Tibial artery (tissue), 4 donors: Measurements from ENCODE around the gene SYN1.
"Not testable (repeated sequence)": the region's sequence is repeated elsewhere in the genome, so short reads cannot be mapped to it uniquely, and the experiment has no call there.

Experiments used
- DNase-seq, 2 donors: peaks; one replicate each; pipeline ENCODE4 v3.0.0-alpha.2; 2019
- H3K27ac ChIP-seq, 2 donors: fragments of 200-600 bp; sonication (generic) in 1 of 2; 1 replicate in 1 of 2; 2 replicates in 1 of 2; pipeline ENCODE4 v1.5.1; 2018 to 2019; ENCODE audit warnings: mild to moderate bottlenecking in 1 of 2
- H3K27me3 ChIP-seq, 2 donors: fragments of 200-600 bp; sonication (generic) in 1 of 2; one replicate each; pipeline versions ENCODE4 v1.5.1 to v1.6.0; 2016 to 2019
- H3K36me3 ChIP-seq, 3 donors: fragments of 200-600 bp; sonication (generic) in 2 of 3; one replicate each; pipeline ENCODE4 v1.5.1; 2016 to 2019; ENCODE audit warnings: mild to moderate bottlenecking in 2 of 3
- H3K4me1 ChIP-seq, 4 donors: fragments of 200-600 bp; sonication (generic) in 2 of 4; 1 replicate in 3 of 4; 2 replicates in 1 of 4; pipeline ENCODE4 v1.5.1; 2016 to 2019
- H3K4me3 ChIP-seq, 2 donors: fragments of 200-600 bp; sonication (generic) in 1 of 2; 1 replicate in 1 of 2; 2 replicates in 1 of 2; pipeline ENCODE4 v1.5.1; 2018 to 2019; ENCODE audit warnings: mild to moderate bottlenecking in 2 of 2
- H3K9me3 ChIP-seq, 3 donors: fragments of 200-600 bp; sonication (generic) in 1 of 3; one replicate each; pipeline ENCODE4 v1.5.1; 2016 to 2019
- CTCF ChIP-seq, 2 experiments: fragments of 200-600 bp in 1 of 2; fragments of 450-650 bp in 1 of 2; IDR thresholded peaks; one replicate each; pipeline ENCODE4 v1.5.1; 2017 to 2019; ENCODE audit warnings: antibody characterized with exemption in 2 of 2, mild to moderate bottlenecking in 1 of 2, moderate library complexity in 1 of 2
- intact Hi-C: fragments of 100-400 bp; cut with DNase I; formaldehyde crosslinking; loops from one replicate; pipeline ENCODE4 v1.15.0; 2023; ENCODE audit warnings: low total_unique reads

SYN1 gene

GRCh38 chrX:47607091-47607490 is 12.6 kb downstream of the SYN1 start:
- intact Hi-C loops: no loop called here
- no peaks in the 10 kb centered on the region for H3K4me1 ChIP-seq
- H3K9me3 ChIP-seq: no peaks in the 10 kb centered on the region
- no peaks in the 10 kb centered on the region for H3K36me3 ChIP-seq
- no peak for DNase-seq
- no peak overlapping the region for H3K4me3 ChIP-seq
- no peaks in the 10 kb centered on the region for H3K27me3 ChIP-seq
- no peak overlapping the region for H3K27ac ChIP-seq
- no peak for TF ChIP-seq CTCF (IDR thresholded peaks at IDR 0.05)

GRCh38 chrX:47605024-47605423 is 14.6 kb downstream of the SYN1 start:
- Histone ChIP-seq H3K27me3 (no peaks in the 10 kb centered on the region), H3K9me3 (peaks cover 0 to 14% (median 4%) of the 10 kb centered on the region in 3 donors), H3K36me3 (no peaks in the 10 kb centered on the region), H3K27ac (no peak overlapping the region), H3K4me1 (no peaks in the 10 kb centered on the region), H3K4me3 (no peak overlapping the region)
- intact Hi-C loops: no loop called here
- no peak for TF ChIP-seq CTCF (IDR thresholded peaks at IDR 0.05)
- DNase-seq: no peak

GRCh38 chrX:47603125-47603524 is 16.5 kb downstream of the SYN1 start:
- H3K27me3 ChIP-seq, H3K36me3 ChIP-seq, H3K4me3 ChIP-seq, DNase-seq, H3K4me1 ChIP-seq, H3K27ac ChIP-seq, intact Hi-C loops: not testable (repeated sequence)
- H3K9me3 ChIP-seq: peaks cover 0 to 20% (median 11%) of the 10 kb centered on the region in 3 donors

- TF ChIP-seq CTCF (IDR thresholded peaks at IDR 0.05): no peak
- intact Hi-C loops: no loop called here
- Histone ChIP-seq H3K27ac (no peak overlapping the region), H3K4me1 (peaks cover 0 to 13% (median 3%) of the 10 kb centered on the region in 4 donors), H3K4me3 (no peak overlapping the region), H3K9me3 (peaks cover 0 to 32% (median 28%) of the 10 kb centered on the region in 3 donors), H3K27me3 (no peaks in the 10 kb centered on the region), H3K36me3 (no peaks in the 10 kb centered on the region)
- DNase-seq: no peak
Measured at GRCh38 chrX:47597222-47597621, 22.4 kb downstream of the SYN1 start.

- no peak for DNase-seq
- intact Hi-C loops: no loop called here
- H3K4me1 ChIP-seq: peaks cover 0 to 13% (median 3%) of the 10 kb centered on the region in 4 donors
- H3K36me3 ChIP-seq: no peaks in the 10 kb centered on the region
- H3K27me3 ChIP-seq: no peaks in the 10 kb centered on the region
- no peak overlapping the region for H3K4me3 ChIP-seq
- H3K9me3 ChIP-seq: peaks cover 0 to 30% (median 28%) of the 10 kb centered on the region in 3 donors
- peak overlapping the region; percentile 49 to 63 for H3K27ac ChIP-seq
- TF ChIP-seq CTCF (IDR thresholded peaks at IDR 0.05): no peak
Measured at GRCh38 chrX:47596256-47596655, 23.4 kb downstream of the SYN1 start.

- peaks cover 0 to 28% (median 25%) of the 10 kb centered on the region in 3 donors for H3K9me3 ChIP-seq
- H3K27me3 ChIP-seq: no peaks in the 10 kb centered on the region
- intact Hi-C loops: no loop called here
- H3K4me1 ChIP-seq: peaks cover 0 to 13% (median 3%) of the 10 kb centered on the region in 4 donors
- DNase-seq: peak in 1 of 2 donors; percentile 27
- H3K36me3 ChIP-seq: no peaks in the 10 kb centered on the region
- no peak for TF ChIP-seq CTCF (IDR thresholded peaks at IDR 0.05)
- H3K27ac ChIP-seq: peak overlapping the region; percentile 49 to 63
- no peak overlapping the region for H3K4me3 ChIP-seq
Measured at GRCh38 chrX:47595716-47596251, 23.9 kb downstream of the SYN1 start.
